ENCODE results near the gene UBE2H.

DNA sequence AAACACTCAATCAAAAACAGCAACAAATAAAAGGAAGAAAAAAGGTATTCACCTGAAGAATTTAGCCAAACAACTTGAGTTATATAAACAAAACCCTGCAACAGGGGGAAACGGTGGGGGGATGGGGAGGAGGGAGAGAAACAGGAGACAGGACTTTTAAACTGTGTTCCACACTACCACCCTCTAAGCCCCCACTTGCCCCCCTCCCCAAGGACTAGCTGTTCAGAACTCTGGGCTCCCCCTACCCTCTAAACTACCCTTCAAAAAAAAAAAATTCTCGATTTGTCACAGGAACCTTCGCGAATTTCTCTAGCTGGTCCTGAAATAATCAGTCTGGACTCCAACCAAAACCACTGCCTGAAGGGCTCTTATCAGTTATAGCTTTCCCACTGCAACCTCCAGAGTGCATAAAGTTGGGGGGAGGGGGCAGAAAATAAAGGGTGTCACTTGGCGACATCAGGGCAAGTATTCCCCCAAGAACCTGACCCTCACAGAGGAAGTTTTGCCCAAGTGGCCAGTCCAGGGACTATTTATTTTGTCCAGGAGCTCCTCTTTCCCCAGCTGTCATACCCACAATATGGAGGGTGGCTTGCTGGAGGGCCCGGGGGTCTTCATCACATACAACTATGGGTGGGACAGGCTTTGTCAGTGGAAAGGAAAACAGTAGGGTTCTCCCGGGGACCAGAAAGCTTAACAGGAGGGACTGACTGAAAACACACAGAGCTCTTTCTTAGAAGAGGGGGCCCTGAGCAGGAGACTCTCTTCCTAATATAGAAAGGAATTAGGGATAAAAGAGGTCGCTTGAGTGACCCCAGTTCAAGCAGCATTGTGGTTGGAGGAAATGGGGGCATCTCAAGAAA, 1.3 kb downstream of the UBE2H start:
- TF ChIP-seq CTCF (IDR thresholded peaks at IDR 0.05) (peak in 2 of 7 experiments; percentile 9 to 11), POLR2A (IDR thresholded peaks at IDR 0.05) (peak in 1 of 3 donors; percentile 20)

Data from body of pancreas (tissue), 4 donors.